ENCODE data around the gene IFI27L1.

Gene IFI27L1

GRCh38 chr14:94080621-94081385 is at the start of gene IFI27L1, which contains the start of gene DDX24:
TSS of gene IFI27L1 (plus strand) at chr14:94081310. CDS start at chr14:94096938, 15,628 bp downstream.
TSS of gene DDX24 (minus strand) at chr14:94081202. CDS start at chr14:94079742, 1,460 bp downstream.
- DNase-seq = peak; percentile 73 to 91

- DNase-seq = no peak
Measured at GRCh38 chr14:94031883-94032279, 49.2 kb upstream of the IFI27L1 start.

- DNase-seq = no peak
Measured at GRCh38 chr14:94034886-94035285, 46.2 kb upstream of the IFI27L1 start.

- DNase-seq = peak; percentile 22 to 52
Measured at GRCh38 chr14:94036313-94037167, 44.6 kb upstream of the IFI27L1 start.

GRCh38 chr14:94037954-94038353 is 43.2 kb upstream of the IFI27L1 start:
- no peak for DNase-seq

GRCh38 chr14:94038510-94038909 is 42.6 kb upstream of the IFI27L1 start:
- DNase-seq = no peak

- DNase-seq = no peak
Measured at GRCh38 chr14:94038921-94039629, 42.0 kb upstream of the IFI27L1 start.

- no peak for DNase-seq
Measured at GRCh38 chr14:94040247-94040646, 40.9 kb upstream of the IFI27L1 start.

GRCh38 chr14:94040796-94041195 is 40.3 kb upstream of the IFI27L1 start:
- DNase-seq = no peak

- DNase-seq = no peak
Measured at GRCh38 chr14:94041551-94042346, 39.4 kb upstream of the IFI27L1 start.

GRCh38 chr14:94042433-94043091 is 38.5 kb upstream of the IFI27L1 start:
- DNase-seq = no peak

GRCh38 chr14:94043111-94043755 is 37.9 kb upstream of the IFI27L1 start:
- no peak for DNase-seq

GRCh38 chr14:94043756-94044475 is 37.2 kb upstream of the IFI27L1 start:
- DNase-seq = no peak

- no peak for DNase-seq
Measured at GRCh38 chr14:94044476-94045091, 36.5 kb upstream of the IFI27L1 start.

- DNase-seq = no peak
Measured at GRCh38 chr14:94045101-94045500, 36.0 kb upstream of the IFI27L1 start.

- DNase-seq = no peak
Measured at GRCh38 chr14:94045563-94046345, 35.4 kb upstream of the IFI27L1 start.

- no peak for DNase-seq
Measured at GRCh38 chr14:94046696-94047250, 34.3 kb upstream of the IFI27L1 start.

- DNase-seq = no peak
Measured at GRCh38 chr14:94047581-94047980, 33.5 kb upstream of the IFI27L1 start.

All from bone marrow (tissue), 2 donors.